ENCODE measurements around the gene PSMC4.

- no peak for TF ChIP-seq POLR2AphosphoS5 (IDR thresholded peaks at IDR 0.05)
- TF ChIP-seq POLR2A (IDR thresholded peaks at IDR 0.05) = no peak
- TF ChIP-seq, protein P1, sequence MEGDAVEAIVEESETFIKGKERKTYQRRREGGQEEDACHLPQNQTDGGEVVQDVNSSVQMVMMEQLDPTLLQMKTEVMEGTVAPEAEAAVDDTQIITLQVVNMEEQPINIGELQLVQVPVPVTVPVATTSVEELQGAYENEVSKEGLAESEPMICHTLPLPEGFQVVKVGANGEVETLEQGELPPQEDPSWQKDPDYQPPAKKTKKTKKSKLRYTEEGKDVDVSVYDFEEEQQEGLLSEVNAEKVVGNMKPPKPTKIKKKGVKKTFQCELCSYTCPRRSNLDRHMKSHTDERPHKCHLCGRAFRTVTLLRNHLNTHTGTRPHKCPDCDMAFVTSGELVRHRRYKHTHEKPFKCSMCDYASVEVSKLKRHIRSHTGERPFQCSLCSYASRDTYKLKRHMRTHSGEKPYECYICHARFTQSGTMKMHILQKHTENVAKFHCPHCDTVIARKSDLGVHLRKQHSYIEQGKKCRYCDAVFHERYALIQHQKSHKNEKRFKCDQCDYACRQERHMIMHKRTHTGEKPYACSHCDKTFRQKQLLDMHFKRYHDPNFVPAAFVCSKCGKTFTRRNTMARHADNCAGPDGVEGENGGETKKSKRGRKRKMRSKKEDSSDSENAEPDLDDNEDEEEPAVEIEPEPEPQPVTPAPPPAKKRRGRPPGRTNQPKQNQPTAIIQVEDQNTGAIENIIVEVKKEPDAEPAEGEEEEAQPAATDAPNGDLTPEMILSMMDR (IDR thresholded peaks at IDR 0.05) = no peak
- no peak for TF ChIP-seq EP300 (IDR thresholded peaks at IDR 0.05; ENCODE audit: low read depth)
These were observed 24.4 kb upstream of the PSMC4 start for GRCh38 chr19:39946532-39946931.
